HG03439 (cell line): ENCODE results near the gene MAP2K5.

Experiments
- ATAC-seq: cut with Tn5 transposase; IDR thresholded peaks from one replicate; pipeline ENCODE4 v1.9.1; 2021; ENCODE audit warnings: mild to moderate bottlenecking, moderate library complexity; ENCODE audit not compliant: unreplicated experiment

MAP2K5 gene

DNA sequence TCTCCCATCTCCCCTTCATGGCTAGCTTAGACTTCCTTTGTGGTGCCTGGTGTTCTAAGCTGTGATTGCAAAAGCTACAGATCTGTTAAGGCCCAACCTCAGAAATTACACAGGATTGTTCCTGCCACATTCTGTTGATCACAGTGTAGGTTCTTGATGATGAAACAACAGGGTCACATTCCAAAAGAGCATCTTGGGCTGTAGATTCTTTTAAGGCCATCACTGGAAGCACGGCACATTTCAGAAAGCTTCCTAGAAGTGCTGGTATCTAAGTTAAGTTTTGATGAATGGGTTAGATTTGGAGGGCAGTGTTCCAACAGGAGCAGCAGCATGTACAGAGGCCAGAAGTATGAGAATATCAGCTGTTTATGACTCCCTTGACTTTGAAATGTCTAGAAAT lies 175.3 kb downstream of the MAP2K5 start:
- no peak for ATAC-seq

GRCh38 chr15:67719330-67719959 lies 176.9 kb downstream of the MAP2K5 start:
- ATAC-seq, result no peak

- no peak for ATAC-seq
Observed at GRCh38 chr15:67720556-67721175, 178.2 kb downstream of the MAP2K5 start.

DNA sequence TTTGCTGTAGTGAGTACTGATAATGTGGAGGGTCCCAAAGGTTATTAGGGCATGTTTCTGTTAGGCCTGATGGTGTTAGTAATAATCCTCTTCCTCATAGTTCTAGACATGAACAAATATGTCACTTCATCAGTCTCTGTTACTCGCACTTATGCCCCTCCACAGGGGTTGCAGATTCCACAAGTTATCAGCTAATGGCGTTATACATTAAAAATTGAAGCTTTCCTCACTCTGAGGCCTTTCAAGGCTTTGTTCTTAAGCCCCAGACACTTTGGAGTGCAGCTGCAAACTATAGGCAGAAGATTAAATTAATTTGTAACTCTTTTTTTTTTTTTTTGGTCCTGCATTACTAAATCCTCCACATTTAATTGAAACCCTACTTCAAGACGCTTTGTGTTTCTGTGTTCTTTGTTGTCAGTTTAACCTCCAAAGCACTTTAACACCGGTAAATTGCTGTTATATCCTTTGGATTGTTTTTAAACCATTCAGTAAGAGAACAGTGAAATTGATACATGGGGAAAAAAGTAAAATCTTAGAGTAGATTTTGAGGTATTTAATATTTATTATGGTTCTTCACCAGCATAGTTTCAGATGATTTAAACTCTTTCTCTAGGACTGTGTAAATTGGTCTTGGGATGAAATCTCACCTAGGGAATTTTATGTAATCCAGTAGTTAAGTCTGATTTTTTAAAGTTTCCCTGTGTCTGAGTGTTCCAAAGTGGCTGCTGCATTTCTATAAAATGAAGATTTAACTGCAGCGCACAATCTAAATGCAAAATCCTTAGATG lies 179.7 kb downstream of the MAP2K5 start:
- ATAC-seq, result no peak

- no peak for ATAC-seq
Observed at GRCh38 chr15:67723294-67724024, 181.0 kb downstream of the MAP2K5 start.

GRCh38 chr15:67724691-67725375 lies 182.3 kb downstream of the MAP2K5 start:
- no peak for ATAC-seq

GRCh38 chr15:67730135-67730534 lies 187.6 kb downstream of the MAP2K5 start:
- no peak for ATAC-seq

DNA sequence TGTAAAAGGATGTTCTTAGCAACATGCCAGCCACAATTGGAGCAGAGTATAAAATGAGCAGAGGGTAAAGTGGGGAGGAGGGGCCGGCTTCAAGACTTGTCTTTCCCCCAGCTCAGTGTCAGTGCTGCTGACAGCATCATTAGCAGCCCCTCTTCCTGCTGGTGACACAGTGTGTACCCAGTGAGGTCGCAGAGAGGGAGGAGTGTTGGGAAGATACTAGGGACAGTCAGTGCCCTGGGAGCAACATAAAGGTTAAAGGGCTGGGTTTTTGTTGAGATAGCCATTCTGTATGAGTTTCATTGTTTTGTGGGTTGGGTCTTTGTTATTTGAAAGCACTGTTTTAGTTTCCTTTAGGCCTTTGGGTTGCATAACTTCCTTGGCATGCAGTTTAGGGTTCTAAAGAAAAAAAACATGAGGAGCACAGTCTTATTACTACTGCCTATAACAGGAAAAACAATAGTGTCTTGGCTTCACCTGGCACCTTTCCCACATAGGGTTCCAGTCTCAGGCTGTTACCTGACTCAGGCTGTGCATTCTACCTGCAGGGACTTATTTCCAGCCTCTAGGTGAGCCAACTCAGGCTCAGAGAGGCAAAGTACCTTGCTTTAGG lies 188.7 kb downstream of the MAP2K5 start:
- ATAC-seq, result no peak

DNA sequence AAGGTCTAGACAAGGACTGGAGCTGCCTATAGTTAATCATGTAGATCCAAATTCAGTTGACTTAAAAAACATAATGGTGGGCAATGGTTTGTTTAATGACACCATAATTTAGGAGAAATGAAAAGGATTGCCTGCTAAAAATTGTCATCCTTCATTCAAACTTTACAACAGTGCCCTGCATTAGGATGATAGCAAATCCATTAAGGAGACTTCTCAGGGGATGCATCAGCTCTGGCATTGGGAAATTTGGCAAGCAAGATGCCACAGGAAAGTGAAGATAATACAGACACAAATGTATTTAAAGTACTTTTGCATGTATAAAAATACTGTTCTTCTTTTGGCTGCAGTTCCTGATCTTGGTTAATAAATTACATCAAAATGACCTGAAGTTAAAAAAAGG lies 189.7 kb downstream of the MAP2K5 start:
- no peak for ATAC-seq

DNA sequence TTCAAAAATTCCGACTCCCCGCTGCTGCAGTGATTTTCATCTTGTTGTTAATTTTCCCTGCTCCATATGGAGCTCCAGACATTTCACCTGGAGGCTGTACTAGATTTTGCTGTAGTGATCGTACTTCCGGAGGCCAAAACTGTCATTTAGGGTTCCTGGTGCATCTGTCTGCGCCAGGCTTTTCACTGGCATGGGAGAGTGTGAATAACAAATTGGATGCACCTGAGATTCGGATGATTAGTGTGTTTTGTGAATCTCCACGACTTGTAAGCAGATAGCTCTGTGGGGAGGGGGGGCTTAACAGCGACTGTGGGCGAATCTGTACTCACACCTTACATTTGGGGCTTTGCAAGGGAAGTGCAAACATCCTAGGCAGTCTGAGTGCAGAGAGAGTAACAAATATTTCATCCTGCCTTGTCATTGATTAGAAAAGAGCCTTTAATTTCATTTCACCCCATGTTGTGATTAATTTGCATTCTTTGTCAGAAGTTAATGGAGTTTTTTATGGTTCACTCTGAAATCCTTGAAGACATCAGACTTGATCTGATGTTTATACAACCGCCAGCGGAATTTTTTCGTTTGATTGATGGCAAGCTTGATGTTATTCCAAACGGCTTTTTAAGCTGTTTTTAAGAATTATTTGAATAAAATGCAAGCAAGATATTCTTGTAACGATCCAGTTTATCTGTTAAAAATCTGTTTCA lies 190.3 kb downstream of the MAP2K5 start:
- ATAC-seq, result no peak

GRCh38 chr15:67735896-67736295 lies 193.4 kb downstream of the MAP2K5 start:
- no peak for ATAC-seq

DNA sequence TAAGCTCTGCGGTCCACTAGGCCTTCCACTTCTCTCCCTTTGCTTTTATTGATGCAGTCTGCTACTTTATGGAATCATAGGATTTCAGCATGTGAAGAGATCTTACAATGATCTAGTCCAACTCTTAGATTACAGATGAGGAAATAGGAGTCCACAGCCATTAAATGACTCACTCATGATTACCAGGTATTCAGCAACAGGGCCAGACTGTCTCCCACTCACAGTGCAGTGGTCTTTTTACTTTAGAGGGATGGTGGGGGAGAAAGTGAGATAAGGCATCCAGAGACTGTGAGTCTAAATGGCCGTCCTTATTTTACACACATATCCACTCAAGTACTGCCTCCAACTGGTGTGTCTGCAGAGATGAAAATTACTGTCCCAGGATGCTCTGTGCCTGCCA lies 194.3 kb downstream of the MAP2K5 start:
- no peak for ATAC-seq

- ATAC-seq, result no peak
Observed at GRCh38 chr15:67738056-67738455, 195.6 kb downstream of the MAP2K5 start.

DNA sequence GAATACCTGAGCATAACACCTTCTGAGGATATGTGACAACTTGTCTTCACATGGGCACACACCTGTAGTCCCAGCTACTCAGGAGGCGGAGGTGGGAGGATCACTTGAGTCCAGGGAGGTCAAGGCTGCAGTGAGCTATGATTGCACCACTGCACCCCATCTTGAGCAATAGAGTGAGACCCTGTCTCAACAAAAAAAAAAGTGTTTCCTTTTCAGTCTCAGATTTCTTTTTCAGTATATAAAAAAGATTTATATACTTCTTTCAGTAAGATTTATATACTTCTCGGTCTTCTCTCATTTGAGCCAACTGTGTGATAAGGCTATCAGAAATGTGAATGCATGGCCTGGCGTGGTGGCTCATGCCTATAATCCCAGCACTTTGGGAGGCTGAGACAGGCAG lies 197.9 kb downstream of the MAP2K5 start:
- no peak for ATAC-seq

DNA sequence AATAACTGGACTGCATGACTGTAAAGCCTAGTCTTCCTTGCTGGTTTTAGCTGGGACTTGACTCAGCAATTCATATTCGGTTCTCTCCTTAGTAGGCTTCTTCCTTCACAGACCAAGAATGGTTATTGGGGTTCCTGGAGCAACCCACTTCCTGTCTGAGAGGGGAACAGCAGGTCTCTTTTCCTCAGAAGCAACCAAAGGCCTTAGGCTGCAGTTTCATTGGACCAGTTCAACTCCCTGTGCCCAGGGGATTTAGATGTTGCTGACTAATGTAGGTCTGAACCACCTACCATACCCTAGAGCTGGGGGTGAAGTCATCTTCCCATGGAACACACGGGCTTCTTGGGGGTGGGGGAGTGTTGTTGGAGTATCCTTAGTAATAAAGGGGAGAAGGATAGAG lies 198.8 kb downstream of the MAP2K5 start:
- no peak for ATAC-seq

GRCh38 chr15:67743558-67743957 lies 201.1 kb downstream of the MAP2K5 start:
- ATAC-seq, result no peak

GRCh38 chr15:67744331-67745072 lies 202.0 kb downstream of the MAP2K5 start:
- no peak for ATAC-seq

DNA sequence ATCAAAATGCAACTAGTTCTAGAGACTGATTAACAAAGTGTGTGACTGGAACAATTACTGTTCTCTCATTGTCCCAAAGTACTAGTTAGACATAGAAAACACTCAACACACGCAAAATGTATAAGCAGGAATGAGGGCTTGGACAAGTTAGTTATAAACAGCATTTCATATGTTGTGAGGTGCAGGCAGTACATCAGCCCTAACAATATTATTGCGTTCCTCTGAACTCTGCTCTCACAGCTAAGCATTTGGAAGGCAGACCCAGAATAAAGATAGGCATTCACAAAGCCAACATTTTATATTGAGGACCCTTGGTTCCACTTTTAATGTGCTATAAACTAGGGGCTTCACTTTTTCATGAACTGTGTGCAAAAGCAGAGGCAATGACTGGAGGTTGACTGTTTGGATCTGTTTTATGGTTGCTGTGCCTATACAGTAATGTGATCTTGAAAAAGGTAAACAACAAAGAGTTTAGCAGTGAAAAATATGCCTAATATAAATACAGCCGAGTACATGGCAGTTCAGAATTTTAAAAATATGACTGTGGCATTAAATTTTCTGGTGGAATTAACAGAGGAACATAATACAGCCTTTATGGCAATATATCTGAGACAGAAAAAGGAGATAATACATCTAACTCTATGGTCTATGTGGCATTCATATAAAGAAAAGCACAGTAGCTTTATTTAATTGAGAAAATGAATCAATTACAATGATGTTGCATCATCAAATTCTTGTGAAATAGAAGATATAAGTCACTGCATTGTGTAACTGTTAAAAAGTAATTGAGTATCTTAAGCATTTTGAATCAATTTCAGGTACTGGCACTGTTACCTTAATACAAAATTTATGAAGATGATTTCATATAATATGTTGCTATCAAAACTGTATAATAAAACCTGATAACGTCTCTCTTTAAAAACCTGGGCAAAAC lies 202.8 kb downstream of the MAP2K5 start:
- ATAC-seq, result no peak
